GM19240 (cell line): ENCODE results near the gene LYPLA2.
"Not testable (repeated sequence)": the region's sequence is repeated elsewhere in the genome, so short reads cannot be mapped to it uniquely, and the experiment has no call there.

Experiments used
- DNase-seq: peaks from one replicate; pipeline ENCODE4 v3.0.0; 2011; ENCODE audit warnings: low spot score; ENCODE audit not compliant: insufficient read length

The LYPLA2 gene

GRCh38 chr1:23777979-23778814 lies 12.7 kb upstream of the LYPLA2 start, which contains the start of gene PITHD1:
Gene PITHD1, plus strand, starts transcription at chr1:23778418. Its CDS starts 98 bp downstream, at chr1:23778516.
- peak; percentile 85 for DNase-seq

DNA sequence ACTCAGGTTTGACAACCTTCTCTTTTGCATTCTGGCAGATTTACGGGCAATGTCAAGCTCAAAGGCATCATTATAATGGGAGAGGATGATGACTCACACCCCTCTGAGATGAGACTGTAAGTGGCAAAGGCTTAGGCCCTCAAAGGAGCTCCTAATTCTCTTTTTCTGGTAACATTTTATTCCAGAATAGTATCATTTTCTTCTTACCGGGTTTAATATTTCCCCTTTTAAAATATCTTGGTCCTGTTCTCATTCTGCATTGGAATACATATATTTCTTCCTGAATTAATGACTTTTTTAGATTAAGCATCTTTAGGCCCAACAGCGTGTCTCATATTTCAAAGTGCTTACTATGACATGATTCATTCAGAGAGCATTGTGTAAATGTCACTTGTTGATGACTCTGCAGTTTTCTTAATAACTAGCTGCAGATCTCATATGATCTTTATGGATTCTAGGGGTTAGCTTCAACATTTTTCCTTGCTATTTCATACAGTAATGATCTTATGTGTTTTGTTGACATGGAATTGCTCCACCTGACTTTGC lies 11.0 kb upstream of the LYPLA2 start:
- no peak for DNase-seq

GRCh38 chr1:23783141-23783540 lies 7.8 kb upstream of the LYPLA2 start:
- not testable (repeated sequence) for DNase-seq

DNA sequence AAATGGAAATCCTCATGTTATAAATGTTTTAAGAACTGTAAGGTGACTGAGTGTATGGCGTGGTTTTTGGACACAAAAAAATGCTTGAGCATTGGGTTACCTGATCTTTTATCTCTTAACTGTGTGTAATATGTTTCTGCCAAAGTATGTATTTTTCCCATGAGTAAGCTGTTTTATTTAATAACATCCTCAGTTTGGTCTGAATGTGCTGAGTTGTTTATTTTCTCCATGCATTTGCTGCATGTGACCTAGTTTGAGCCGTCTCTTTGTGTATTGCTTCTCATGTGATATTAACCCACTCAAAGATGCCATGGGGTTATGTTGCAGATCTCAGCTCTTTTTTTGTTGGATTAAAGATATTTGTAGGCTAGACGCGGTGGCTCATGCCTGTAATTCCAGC lies 6.1 kb upstream of the LYPLA2 start:
- no peak for DNase-seq

- DNase-seq: no peak
Measured at GRCh38 chr1:23787701-23788100, 3.2 kb upstream of the LYPLA2 start.

DNA sequence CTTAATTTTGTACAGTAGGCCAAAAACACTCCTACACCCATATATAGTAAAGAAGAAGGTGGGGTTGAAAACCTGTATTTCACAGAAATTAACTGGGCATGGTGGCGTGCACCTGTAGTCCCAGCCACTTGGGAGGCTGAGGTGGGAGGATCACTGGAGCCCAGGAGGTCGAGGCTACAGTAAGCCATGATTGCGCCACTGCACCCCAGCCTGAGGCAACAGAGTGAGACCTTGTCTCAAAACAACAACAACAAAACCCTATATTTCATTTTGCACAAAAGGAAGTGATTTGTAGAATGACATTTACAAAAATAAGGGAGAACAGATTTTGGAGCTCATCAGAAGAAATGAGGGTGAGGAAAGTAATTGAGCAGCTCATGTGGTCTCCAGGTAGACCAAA lies 2.2 kb upstream of the LYPLA2 start:
- no peak for DNase-seq

DNA sequence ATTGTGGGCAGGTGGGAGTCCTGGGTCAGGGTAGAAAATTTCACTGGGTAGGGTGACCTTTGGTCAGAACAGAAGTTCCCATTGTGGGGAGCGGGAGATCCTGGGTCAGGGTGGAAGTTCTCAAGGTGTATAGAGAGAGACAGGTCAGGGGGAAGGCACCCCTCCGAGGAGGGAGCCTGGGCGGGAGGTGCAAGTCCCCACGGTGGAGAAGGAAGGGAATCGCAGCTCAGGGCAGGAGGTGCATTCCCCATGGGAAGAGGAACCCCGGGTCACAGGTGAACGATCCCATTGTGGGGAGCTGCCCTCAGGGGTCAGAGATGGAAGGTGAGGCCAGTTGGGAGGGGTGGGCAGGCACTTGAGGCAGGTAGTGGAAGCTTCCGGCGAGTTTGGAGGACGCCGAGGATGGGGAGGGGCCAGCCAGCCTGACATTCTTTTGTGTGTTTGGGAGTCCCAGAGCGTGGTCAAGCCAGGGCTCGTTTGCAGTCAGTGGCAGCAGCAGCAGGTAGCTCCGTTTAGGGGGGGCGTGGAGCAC lies 637 bp downstream of the LYPLA2 start:
- no peak for DNase-seq

DNA sequence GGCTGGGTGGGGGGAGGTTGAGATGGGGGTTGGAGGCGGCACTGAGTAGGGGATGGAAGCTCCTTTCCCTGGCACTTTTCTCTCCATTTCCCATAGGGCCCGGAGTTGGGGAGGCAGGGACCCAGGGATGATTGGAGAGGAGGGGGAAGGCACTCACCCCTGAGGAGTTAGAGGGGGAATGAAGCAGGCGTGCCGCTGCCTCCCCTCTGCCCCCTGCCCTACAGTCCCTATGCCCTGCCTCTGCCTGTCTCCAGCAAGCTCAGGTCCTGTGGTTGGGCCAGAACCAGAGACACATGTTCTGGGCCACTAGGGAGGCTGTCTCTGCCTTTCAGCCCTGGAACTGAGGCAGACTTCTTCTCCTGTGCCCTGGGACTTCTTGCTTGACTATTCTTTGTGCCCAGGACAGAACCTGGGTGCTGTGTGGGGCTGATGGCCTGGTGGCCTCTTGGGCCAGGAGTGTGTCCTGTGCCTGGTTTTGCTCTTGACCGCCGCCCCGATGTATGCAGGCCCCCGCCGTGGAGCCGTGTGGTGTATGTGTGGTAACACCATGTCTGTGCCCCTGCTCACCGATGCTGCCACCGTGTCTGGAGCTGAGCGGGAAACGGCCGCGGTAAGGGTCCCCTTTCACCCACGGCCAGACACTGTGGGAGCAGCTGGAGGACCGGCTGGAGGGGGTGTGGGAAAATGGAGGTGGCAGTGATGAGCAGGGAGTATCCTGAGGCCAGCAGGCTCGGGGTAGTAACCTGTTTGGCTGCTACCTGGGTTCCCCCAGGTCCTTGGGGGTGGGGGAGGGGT lies 1.4 kb downstream of the LYPLA2 start:
- no peak for DNase-seq

- DNase-seq: no peak
Measured at GRCh38 chr1:23793018-23793781, 2.3 kb downstream of the LYPLA2 start.

- DNase-seq: no peak
Measured at GRCh38 chr1:23793861-23794731, 3.2 kb downstream of the LYPLA2 start.

DNA sequence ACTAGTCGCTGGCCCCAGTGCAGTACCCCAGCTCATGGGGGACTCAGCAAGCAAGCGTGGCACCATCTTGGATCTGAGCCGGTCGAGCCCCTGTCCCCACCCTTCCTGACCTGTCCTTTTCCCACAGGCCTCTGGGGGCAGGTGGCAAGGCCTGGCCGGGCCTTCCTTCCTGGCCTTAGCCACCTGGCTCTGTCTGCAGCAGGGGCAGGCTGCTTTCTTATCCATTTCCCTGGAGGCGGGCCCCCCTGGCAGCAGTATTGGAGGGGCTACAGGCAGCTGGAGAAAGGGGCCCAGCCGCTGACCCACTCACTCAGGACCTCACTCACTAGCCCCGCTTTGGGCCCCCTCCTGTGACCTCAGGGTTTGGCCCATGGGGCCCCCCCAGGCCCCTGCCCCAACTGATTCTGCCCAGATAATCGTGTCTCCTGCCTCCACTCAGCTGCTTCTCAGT lies 3.8 kb downstream of the LYPLA2 start:
- DNase-seq: not testable (repeated sequence)

DNA sequence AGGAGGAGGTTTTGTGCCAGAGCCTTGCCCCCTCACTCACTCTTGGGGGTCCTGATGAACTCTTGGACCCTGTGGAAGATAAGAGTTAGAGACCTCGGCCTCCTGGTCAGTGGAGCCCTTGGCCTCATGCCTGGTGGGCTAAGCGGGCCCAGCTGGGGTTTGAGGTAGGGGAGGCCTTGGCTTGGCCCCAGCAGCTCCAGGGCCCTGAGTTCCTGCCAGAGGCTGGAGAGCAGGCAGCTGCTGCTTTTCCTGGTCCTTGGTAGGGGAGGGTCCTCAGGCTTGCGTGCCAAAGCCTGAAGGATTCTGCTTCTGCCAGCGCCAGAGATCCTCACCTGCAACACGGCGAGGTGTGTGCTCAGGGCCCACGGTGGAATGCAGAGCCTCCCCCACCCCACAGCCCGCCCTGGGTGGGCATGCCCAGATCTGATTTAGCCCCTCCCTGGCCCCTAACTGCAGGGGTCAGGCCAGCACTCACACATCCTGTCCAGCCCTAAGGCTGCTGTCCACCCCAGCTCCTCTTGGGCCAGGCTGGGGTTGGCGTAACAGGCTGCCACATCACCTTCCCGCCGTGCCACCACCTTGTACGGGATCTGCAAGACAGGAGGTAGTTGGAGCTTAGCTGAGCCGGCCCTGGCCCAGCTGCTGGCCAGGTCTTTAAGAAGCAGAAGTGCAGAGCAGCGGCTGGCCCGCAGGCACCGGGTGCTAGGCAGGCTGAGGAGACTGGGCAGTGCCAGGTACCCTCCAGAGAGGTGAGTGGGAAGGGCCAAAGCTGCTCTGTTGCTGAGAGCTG lies 4.9 kb downstream of the LYPLA2 start:
- no peak for DNase-seq

DNA sequence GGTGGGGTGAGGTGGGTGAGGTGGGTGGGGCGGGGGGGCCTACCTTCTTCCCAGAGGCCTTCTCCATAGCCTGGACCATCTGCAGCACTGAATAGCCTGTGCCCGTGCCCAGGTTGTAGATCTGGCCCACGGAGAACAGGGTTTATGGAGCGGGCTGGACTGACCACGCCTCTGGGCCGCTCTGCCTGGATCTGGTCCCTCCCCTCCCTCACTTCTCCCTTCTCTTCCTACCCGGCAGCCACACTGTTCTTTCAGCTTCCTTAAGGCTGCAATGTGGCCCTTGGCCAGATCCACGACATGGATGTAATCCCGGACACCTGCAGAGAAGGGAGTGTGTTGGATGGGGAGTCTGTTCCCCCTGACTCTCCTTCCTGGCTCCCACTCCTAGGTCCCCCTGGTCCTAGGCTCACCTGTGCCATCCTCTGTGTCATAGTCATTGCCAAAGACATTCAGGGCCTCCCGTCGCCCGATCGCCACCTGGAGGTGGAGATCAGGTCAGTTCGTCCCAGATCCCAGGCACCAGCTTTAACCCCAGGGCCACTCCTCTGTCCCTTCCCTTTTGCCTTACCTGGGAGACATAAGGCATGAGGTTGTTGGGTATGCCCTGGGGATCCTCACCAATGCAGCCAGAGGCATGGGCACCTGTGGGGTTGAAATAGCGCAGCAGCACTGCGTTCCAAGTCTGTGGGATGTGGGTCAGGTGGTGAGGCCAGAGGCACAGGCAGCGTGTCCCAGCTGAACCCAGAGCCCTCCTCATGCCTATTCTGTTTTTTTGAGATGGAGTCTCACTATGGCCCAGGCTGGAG lies 5.7 kb downstream of the LYPLA2 start:
- DNase-seq: no peak

GRCh38 chr1:23797478-23798448 lies 6.8 kb downstream of the LYPLA2 start:
- DNase-seq: no peak

DNA sequence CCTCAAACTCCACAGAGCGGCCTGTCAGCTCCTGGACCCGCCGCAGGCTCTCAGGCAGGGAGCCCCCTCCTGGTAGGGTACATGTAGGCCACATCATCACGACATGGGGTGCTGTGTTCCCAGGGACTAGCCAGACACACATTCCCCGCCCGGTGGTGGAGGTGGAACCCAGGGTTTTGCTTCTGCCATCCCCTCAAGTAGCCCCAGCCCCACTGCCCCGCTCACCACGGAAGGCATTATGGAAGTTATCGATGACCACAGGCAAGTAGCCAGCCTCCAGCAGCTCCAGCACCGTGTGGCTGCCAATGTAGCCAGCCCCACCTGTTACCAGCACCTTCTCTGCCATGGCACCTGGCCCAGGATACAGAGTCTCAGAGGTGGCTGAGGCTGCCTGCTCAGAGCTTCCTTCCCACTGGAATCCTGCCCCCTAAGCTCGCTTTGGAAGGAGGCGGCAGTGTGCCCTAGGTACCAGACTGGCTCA lies 7.8 kb downstream of the LYPLA2 start:
- no peak for DNase-seq

DNA sequence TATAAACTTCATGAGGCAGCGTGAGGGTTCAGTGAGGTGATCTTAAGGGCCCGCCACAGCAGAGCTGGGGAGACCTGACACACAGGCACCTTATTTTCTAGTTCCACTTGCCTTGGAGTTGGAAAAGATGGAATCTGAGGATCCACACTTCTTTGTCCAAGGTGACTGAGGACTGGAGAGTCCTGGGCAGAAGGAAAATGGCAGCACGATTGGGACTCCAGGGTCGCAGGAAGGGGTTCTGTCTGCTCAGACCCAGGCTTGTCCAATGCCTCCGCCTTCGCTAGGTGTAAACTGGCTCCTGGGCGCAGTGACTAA lies 8.3 kb downstream of the LYPLA2 start:
- DNase-seq: no peak
